ENCODE data around the gene VSIG2. TPM values are rescaled to one million over a fixed set of nuclear protein-coding genes. Genes with fewer than 3 reads are reported as not detected.

Gene VSIG2
- total RNA-seq, 1 experiment from 2014 or later = not detected

GRCh38 chr11:124753624-124754023 lies 1.6 kb upstream of the VSIG2 start:
- CTCF ChIA-PET = interaction anchor here (1.4 kb wide), 1 partner anchor 14 kb away, joined by 3 read pairs; the partner anchor contains the start of gene NRGN
- Mint-ChIP-seq H3K36me3 (ENCODE audit: insufficient read depth, unreplicated experiment) (peaks cover 18% of the 10 kb centered on the region), H3K27ac (ENCODE audit: unreplicated experiment) (no peak overlapping the region), H3K27me3 (ENCODE audit: unreplicated experiment) (no peaks in the 10 kb centered on the region), H3K4me3 (ENCODE audit: low read depth, unreplicated experiment) (no peak overlapping the region), H3K4me1 (ENCODE audit: low read depth, unreplicated experiment) (peaks cover 22% of the 10 kb centered on the region), H3K9me3 (ENCODE audit: low read depth, unreplicated experiment) (no peaks in the 10 kb centered on the region)
- intact Hi-C loops (cut with micrococcal nuclease; ENCODE audit: unreplicated experiment) = no loop called here
- no peak for TF ChIP-seq CTCF (IDR thresholded peaks at IDR 0.05; ENCODE audit: unreplicated experiment)
- no peak for DNase-seq
- no TSS peak for BruUV-seq (replicated peaks)

GRCh38 chr11:124753205-124753604 lies 1.1 kb upstream of the VSIG2 start:
- CTCF ChIA-PET = interaction anchor here (1.0 to 1.4 kb wide), 2 partner anchors 13 to 84 kb away, joined by 3 read pairs; partner anchors contain the start of gene NRGN
- no peaks in the 10 kb centered on the region for H3K27me3 Mint-ChIP-seq (ENCODE audit: unreplicated experiment)
- no peak for TF ChIP-seq CTCF (IDR thresholded peaks at IDR 0.05; ENCODE audit: unreplicated experiment)
- no peak for DNase-seq
- BruUV-seq (replicated peaks) = no TSS peak
- no peak overlapping the region for H3K27ac Mint-ChIP-seq (ENCODE audit: unreplicated experiment)
- intact Hi-C loops (cut with micrococcal nuclease; ENCODE audit: unreplicated experiment) = no loop called here
- H3K9me3 Mint-ChIP-seq (ENCODE audit: low read depth, unreplicated experiment) = no peaks in the 10 kb centered on the region
- peaks cover 17% of the 10 kb centered on the region for H3K36me3 Mint-ChIP-seq (ENCODE audit: insufficient read depth, unreplicated experiment)
- H3K4me3 Mint-ChIP-seq (ENCODE audit: low read depth, unreplicated experiment) = no peak overlapping the region
- H3K4me1 Mint-ChIP-seq (ENCODE audit: low read depth, unreplicated experiment) = peaks cover 26% of the 10 kb centered on the region

GRCh38 chr11:124752471-124753102 lies 532 bp upstream of the VSIG2 start:
- Mint-ChIP-seq H3K4me1 (ENCODE audit: low read depth, unreplicated experiment) (peaks cover 29% of the 10 kb centered on the region), H3K27ac (ENCODE audit: unreplicated experiment) (no peak overlapping the region), H3K4me3 (ENCODE audit: low read depth, unreplicated experiment) (no peak overlapping the region), H3K27me3 (ENCODE audit: unreplicated experiment) (no peaks in the 10 kb centered on the region), H3K36me3 (ENCODE audit: insufficient read depth, unreplicated experiment) (peaks cover 17% of the 10 kb centered on the region), H3K9me3 (ENCODE audit: low read depth, unreplicated experiment) (no peaks in the 10 kb centered on the region)
- no TSS peak for BruUV-seq (replicated peaks)
- CTCF ChIA-PET = interaction anchor here (1.0 to 1.4 kb wide), 2 partner anchors 13 to 83 kb away, joined by 3 read pairs; partner anchors contain the start of gene NRGN
- intact Hi-C loops (cut with micrococcal nuclease; ENCODE audit: unreplicated experiment) = no loop called here
- TF ChIP-seq CTCF (IDR thresholded peaks at IDR 0.05; ENCODE audit: unreplicated experiment) = no peak
- no peak for DNase-seq

GRCh38 chr11:124751391-124751740 lies 689 bp downstream of the VSIG2 start:
- H3K27me3 Mint-ChIP-seq (ENCODE audit: unreplicated experiment) = no peaks in the 10 kb centered on the region

More at GRCh38 chr11:124751391-124751740, 689 bp downstream of the VSIG2 start:
- H3K4me3 Mint-ChIP-seq (ENCODE audit: low read depth, unreplicated experiment) = no peak overlapping the region
- CTCF ChIA-PET = no interaction called here
- no TSS peak for BruUV-seq (replicated peaks)
- intact Hi-C loops (cut with micrococcal nuclease; ENCODE audit: unreplicated experiment) = no loop called here
- no peak for TF ChIP-seq CTCF (IDR thresholded peaks at IDR 0.05; ENCODE audit: unreplicated experiment)
- no peaks in the 10 kb centered on the region for H3K9me3 Mint-ChIP-seq (ENCODE audit: low read depth, unreplicated experiment)
- H3K4me1 Mint-ChIP-seq (ENCODE audit: low read depth, unreplicated experiment) = peaks cover 29% of the 10 kb centered on the region
- no peak overlapping the region for H3K27ac Mint-ChIP-seq (ENCODE audit: unreplicated experiment)
- peaks cover 24% of the 10 kb centered on the region for H3K36me3 Mint-ChIP-seq (ENCODE audit: insufficient read depth, unreplicated experiment)
- DNase-seq = no peak
